ENCODE data around the gene PHF19. TPM values are rescaled to one million over a fixed set of nuclear protein-coding genes. Genes with fewer than 3 reads are reported as not detected.
A peak's percentile ranks its signal among the peaks of the same experiment; 100 is the strongest.

Gene PHF19
- polyA plus RNA-seq, 3 donors = 12.6 to 61.0 (median 12.7) TPM

DNA sequence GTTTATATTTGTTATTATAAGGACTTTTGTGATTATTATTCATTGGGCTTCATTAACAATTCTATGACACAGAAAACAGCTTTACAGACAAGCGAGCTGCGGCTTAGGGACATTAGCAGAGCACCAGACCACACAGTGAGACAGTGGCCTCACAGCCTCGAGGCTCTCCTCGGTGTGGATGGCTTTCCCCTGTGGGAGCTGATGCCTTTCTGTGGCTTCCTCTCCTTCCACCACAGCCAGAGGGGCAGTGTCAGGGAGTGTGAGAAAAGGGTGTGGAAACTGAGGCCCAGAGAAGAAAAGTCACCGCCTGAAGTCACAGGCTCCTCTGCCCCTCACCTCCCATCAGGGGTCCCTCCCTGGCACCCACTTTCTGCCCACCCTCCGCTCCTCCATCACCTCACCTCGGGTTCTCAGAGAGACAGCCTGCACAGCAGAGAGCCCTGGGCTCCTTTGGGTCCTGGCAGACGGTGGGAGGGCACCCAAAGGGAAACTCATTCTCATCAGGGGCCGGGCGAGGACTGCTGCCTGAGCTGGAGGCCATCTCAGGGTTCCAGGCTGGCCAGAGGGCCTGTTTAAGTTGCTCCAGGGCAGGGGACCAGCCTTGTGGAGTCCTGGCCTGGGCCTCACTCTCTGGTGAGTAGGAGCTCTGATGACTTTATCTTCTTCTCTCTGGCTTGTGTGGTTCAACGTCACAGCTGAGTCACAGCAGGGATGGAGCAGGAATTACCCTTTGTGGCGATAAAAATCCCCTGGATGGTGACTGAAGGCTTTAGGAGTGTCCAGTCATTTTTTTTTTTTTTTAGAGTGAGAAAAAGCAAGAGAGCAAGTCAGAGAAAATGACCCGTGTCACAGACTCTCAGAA is 48.8 kb upstream of the PHF19 start:
- Histone ChIP-seq H4K20me1 (ENCODE audit: insufficient read depth, low read length) (no peaks in the 10 kb centered on the region), H3K36me3 (replicated peaks in 1 of 2; ENCODE audit: control insufficient read depth in 1 of 2, insufficient read depth in 2 of 2, low read length in 2 of 2) (no peaks in the 10 kb centered on the region), H2AFZ (ENCODE audit: insufficient read depth, low read depth, low read length, poor library complexity, severe bottlenecking) (no peak overlapping the region), H3K4me2 (replicated peaks; ENCODE audit: extremely low read depth, low read length, poor library complexity, severe bottlenecking) (peak overlapping the region; percentile 32), H3K27ac (ENCODE audit: low read depth in 1 of 2, low read length in 2 of 2) (peak overlapping the region; percentile 87 to 97), H3K27me3 (ENCODE audit: control insufficient read depth in 2 of 2, insufficient read depth in 2 of 2, low read length in 2 of 2) (no peaks in the 10 kb centered on the region), H3K4me3 (replicated peaks in 1 of 3; ENCODE audit: low read depth in 2 of 3, low read length in 3 of 3) (no peak overlapping the region), H3K9ac (ENCODE audit: insufficient read depth, low read length, poor library complexity, severe bottlenecking) (peak overlapping the region; percentile 64), H3K79me2 (ENCODE audit: insufficient read depth, low read length) (peaks cover 5% of the 10 kb centered on the region), H3K4me1 (ENCODE audit: control insufficient read depth in 1 of 2, insufficient read depth in 2 of 2, low read length in 2 of 2) (peaks cover 47 to 56% of the 10 kb centered on the region in 2 donors), H3K9me3 (replicated peaks in 1 of 2; ENCODE audit: control insufficient read depth in 1 of 2, insufficient read depth in 1 of 2, low read length in 2 of 2) (no peaks in the 10 kb centered on the region)
- TF ChIP-seq, protein P1, sequence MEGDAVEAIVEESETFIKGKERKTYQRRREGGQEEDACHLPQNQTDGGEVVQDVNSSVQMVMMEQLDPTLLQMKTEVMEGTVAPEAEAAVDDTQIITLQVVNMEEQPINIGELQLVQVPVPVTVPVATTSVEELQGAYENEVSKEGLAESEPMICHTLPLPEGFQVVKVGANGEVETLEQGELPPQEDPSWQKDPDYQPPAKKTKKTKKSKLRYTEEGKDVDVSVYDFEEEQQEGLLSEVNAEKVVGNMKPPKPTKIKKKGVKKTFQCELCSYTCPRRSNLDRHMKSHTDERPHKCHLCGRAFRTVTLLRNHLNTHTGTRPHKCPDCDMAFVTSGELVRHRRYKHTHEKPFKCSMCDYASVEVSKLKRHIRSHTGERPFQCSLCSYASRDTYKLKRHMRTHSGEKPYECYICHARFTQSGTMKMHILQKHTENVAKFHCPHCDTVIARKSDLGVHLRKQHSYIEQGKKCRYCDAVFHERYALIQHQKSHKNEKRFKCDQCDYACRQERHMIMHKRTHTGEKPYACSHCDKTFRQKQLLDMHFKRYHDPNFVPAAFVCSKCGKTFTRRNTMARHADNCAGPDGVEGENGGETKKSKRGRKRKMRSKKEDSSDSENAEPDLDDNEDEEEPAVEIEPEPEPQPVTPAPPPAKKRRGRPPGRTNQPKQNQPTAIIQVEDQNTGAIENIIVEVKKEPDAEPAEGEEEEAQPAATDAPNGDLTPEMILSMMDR (IDR thresholded peaks at IDR 0.05) = no peak
- H3K9me3 Mint-ChIP-seq = no peaks in the 10 kb centered on the region
- H3K27ac Mint-ChIP-seq = peak overlapping the region; percentile 89 to 96 (median 94)
- DNase-seq = peak; percentile 89 to 99 (median 93)
- peaks cover 0 to 2% (median 0%) of the 10 kb centered on the region in 3 donors for H3K27me3 Mint-ChIP-seq (ENCODE audit: low read depth in 3 of 3)
- WGBS (ENCODE audit: insufficient coverage) = 71% methylated on average over 8 of the region's 13 CpGs
- H3K36me3 Mint-ChIP-seq = peaks cover 12 to 13% of the 10 kb centered on the region in 2 donors
- H3K4me1 Mint-ChIP-seq = peaks cover 46% of the 10 kb centered on the region
- H3K4me3 Mint-ChIP-seq = peak overlapping the region; percentile 57 to 68
- intact Hi-C loops (cut with micrococcal nuclease) = loop anchor here (5.0 kb wide), 2 partner anchors 48 to 197 kb away; partner anchors contain the start of gene PHF19 (in 1 of the 2)

DNA sequence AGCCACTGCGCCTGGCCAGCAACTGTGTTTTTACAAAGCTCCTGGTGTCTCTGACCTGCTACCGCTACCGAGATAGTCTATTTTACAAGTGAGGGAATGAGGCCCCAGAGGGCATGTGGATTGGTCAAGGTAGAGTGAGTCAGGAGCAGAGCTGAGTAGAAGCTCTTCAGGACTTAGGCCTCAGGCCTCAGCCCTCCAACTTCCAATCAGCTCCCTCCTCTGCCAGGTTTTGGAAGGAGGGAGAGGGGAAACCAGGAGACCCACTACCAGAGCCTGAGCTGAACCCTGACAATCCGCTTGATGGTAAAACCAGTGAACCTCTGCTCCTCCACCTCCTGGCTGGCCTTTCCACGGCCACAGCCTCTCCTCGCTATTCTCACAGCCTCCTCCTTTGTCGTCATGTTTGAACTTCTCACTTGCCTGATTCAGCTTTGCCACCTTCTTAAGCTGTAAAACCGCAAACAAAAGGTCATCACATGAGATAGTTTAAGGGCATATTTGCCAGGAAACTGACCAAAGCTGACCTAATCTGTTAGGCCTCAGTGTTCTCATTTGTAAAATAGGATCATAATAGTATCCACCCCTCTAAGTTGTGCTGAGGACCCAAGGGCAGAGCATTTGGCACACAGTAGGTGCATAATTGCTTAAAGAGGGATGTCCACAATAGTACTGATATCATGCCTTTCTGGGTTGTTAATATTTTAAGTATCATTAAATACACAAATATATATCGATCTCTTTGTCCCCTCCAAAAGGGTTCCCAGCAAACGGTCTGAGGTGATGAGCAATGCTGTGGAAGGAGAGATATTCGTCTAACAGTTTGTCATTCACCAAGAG is 47.9 kb upstream of the PHF19 start:
- H3K27ac ChIP-seq (ENCODE audit: low read depth in 1 of 2, low read length in 2 of 2) = peak overlapping the region in 1 of 2 donors; percentile 97
- 89% methylated on average over 4 of the region's 11 CpGs for WGBS (ENCODE audit: insufficient coverage)

More for the DNA sequence above, 47.9 kb upstream of the PHF19 start:
- Mint-ChIP-seq H3K4me3 (peak overlapping the region in 1 of 2 donors; percentile 57), H3K9me3 (no peaks in the 10 kb centered on the region), H3K36me3 (peaks cover 12 to 13% of the 10 kb centered on the region in 2 donors), H3K27ac (peak overlapping the region in 5 of 7 donors; percentile 35 to 95 (median 89)), H3K27me3 (ENCODE audit: low read depth in 3 of 3) (peaks cover 0 to 2% (median 0%) of the 10 kb centered on the region in 3 donors), H3K4me1 (peaks cover 42% of the 10 kb centered on the region)
- Histone ChIP-seq H3K4me3 (replicated peaks in 1 of 3; ENCODE audit: low read depth in 2 of 3, low read length in 3 of 3) (no peak overlapping the region), H3K9ac (ENCODE audit: insufficient read depth, low read length, poor library complexity, severe bottlenecking) (no peak overlapping the region), H4K20me1 (ENCODE audit: insufficient read depth, low read length) (no peaks in the 10 kb centered on the region), H2AFZ (ENCODE audit: insufficient read depth, low read depth, low read length, poor library complexity, severe bottlenecking) (no peak overlapping the region), H3K79me2 (ENCODE audit: insufficient read depth, low read length) (peaks cover 5% of the 10 kb centered on the region), H3K9me3 (replicated peaks in 1 of 2; ENCODE audit: control insufficient read depth in 1 of 2, insufficient read depth in 1 of 2, low read length in 2 of 2) (no peaks in the 10 kb centered on the region), H3K27me3 (ENCODE audit: control insufficient read depth in 2 of 2, insufficient read depth in 2 of 2, low read length in 2 of 2) (no peaks in the 10 kb centered on the region), H3K4me2 (replicated peaks; ENCODE audit: extremely low read depth, low read length, poor library complexity, severe bottlenecking) (no peak overlapping the region), H3K36me3 (replicated peaks in 1 of 2; ENCODE audit: control insufficient read depth in 1 of 2, insufficient read depth in 2 of 2, low read length in 2 of 2) (no peaks in the 10 kb centered on the region), H3K4me1 (ENCODE audit: control insufficient read depth in 1 of 2, insufficient read depth in 2 of 2, low read length in 2 of 2) (peaks cover 38 to 47% of the 10 kb centered on the region in 2 donors)
- intact Hi-C loops (cut with micrococcal nuclease) = loop anchor here (5.0 kb wide), 2 partner anchors 48 to 197 kb away; partner anchors contain the start of gene PHF19 (in 1 of the 2)
- DNase-seq = no peak
- TF ChIP-seq, protein P1 (IDR thresholded peaks at IDR 0.05) = no peak
